HFF-Myc (cell line): ENCODE results near the gene SIRT1.
"Not testable (repeated sequence)": the region's sequence is repeated elsewhere in the genome, so short reads cannot be mapped to it uniquely, and the experiment has no call there.

ENCODE experiments used
- DNase-seq: peaks from one replicate; pipeline ENCODE4 v3.0.0-alpha.2; 2011; ENCODE audit warnings: low read depth; ENCODE audit errors: extremely low read depth
- H3K4me3 ChIP-seq: replicated peaks from 2 replicates; pipeline ENCODE4 v1.5.1; 2011; ENCODE audit warnings: low read depth, mild to moderate bottlenecking, control low read depth, low read length
- TF ChIP-seq, protein P1 (sequence below): IDR thresholded peaks from 2 replicates; pipeline ENCODE4 v1.5.1; 2012; ENCODE audit warnings: mild to moderate bottlenecking, low read depth, low read length, control low read depth; ENCODE audit errors: missing control alignments

SIRT1 gene

DNA sequence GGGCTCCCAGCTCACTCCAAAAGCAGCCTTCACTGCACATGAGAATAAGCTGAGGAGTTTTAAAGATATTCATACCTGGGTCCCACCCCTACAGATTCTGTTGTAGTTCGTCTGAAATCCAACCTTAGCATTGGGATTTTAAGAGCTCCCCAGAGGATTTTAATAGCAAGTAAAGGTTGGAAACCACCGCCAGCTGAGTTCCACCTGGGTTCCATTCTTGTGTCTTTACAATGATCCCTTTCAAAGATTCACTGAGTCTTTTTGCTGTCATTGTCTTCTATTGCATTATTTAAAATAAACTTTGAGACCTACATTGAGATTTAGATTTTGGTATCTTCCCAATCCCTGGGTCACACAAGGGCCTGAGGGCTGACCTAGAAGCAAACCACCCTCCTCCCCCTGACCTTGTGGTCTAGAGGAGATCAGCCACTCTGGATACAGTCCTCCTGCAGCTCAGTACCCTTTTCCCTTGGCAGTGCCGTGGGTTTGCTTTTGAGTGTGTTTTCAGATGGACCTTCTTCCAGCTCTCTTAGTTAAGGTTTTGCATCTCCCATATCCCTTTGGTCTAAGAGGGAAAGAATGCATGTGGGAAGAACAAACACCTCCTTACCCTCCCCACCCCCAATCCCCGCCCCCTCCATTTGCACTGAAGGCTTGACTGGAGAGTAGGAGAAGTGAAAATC lies 22.6 kb upstream of the SIRT1 start:
- DNase-seq, result no peak
- TF ChIP-seq, protein P1, sequence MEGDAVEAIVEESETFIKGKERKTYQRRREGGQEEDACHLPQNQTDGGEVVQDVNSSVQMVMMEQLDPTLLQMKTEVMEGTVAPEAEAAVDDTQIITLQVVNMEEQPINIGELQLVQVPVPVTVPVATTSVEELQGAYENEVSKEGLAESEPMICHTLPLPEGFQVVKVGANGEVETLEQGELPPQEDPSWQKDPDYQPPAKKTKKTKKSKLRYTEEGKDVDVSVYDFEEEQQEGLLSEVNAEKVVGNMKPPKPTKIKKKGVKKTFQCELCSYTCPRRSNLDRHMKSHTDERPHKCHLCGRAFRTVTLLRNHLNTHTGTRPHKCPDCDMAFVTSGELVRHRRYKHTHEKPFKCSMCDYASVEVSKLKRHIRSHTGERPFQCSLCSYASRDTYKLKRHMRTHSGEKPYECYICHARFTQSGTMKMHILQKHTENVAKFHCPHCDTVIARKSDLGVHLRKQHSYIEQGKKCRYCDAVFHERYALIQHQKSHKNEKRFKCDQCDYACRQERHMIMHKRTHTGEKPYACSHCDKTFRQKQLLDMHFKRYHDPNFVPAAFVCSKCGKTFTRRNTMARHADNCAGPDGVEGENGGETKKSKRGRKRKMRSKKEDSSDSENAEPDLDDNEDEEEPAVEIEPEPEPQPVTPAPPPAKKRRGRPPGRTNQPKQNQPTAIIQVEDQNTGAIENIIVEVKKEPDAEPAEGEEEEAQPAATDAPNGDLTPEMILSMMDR, result no peak
- no peak overlapping the region for H3K4me3 ChIP-seq

DNA sequence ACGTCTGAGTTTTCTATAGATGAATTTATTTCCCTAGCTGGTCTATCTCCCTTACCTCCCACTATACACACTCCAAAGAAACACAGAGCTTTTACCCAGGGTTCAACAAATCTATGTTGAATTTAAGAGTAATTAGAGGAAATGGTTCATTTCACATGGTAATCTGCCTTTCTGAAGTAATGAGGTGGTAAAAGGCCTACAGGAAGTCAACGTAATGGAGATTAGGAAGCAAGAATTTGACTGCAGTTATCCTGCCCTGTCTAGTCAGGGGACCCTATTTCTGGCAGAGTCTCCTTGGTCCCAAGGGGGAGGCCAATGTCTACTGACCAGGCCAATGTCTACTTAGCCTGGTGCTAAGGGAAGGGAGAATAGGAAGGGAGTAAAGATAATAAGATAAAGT lies 21.4 kb upstream of the SIRT1 start:
- no peak overlapping the region for H3K4me3 ChIP-seq
- DNase-seq, result no peak
- TF ChIP-seq, protein P1, result no peak

DNA sequence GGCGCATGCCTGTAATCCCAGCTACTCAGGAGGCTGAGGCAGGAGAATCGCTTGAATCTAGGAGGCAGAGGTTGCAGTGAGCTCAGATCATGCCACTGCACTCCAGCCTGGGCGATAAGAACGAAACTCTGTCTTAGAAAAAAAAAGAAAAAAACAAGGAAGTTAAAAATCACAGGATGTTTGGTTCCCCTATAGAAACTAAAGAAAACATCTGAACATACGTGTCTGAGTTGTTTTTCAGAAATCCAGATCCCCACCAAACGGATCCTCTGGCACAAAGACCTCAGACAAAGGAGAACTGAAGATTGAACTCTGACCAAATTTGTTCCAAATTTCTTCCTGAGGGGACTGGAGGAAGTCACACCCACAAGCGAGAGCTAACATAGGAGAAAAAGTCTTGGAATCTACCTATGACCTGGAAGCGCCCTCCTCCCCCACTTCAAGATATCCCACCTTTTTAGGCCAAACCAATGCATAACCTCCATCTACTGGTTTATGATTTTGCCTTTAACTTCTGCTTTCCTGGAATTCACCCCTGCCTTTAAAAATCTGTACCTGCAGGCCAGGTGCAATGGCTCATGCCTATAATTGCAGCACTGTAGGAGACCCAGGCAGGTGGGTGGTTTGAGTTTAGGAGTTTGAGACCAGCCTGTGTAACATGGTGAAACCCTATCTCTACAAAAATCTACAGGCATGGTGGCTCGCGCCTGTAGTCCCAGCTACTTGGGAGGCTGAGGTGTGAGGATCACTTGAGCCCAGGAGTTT lies 19.7 kb upstream of the SIRT1 start:
- TF ChIP-seq, protein P1, result no peak
- no peak for DNase-seq
- H3K4me3 ChIP-seq, result no peak overlapping the region

DNA sequence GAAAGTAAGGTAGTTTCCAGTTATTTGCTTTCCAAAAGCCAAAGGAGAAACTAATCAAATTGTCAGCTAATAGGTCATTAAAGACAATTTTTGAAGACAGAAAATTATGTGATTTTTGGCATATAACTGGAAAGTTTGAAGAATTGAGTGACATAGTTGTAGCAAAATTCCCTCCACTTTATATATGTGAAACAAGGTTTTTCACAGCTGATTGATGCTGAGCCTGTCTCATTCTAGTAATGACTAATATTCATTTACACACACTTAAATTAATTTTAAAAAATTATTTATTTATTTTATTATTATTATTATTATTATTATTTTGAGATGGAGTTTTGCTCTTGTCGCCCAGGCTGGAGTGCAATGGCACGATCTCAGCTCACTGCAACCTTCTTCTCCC lies 16.3 kb upstream of the SIRT1 start:
- DNase-seq, result no peak
- TF ChIP-seq, protein P1, result no peak
- H3K4me3 ChIP-seq, result no peak overlapping the region

DNA sequence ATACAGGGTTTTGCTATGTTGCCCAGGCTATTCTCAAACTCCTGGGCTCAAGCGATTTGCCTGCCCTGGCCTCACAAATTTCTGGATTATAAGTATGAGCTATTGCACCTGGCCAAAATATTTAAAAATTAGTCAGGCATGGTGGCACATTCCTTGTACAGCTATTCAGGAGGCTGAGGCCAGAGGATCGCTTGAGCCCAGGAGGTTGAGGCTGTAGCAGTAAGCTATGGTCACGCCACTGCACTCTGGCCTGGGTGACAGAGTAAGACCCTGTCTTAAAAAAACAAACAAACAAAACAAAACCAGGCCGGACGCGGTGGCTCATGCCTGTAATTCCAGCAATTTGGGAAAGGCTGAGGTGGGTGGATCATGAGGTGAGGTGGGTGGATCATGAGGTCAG lies 14.5 kb upstream of the SIRT1 start:
- TF ChIP-seq, protein P1, result no peak
- H3K4me3 ChIP-seq, result no peak overlapping the region
- no peak for DNase-seq

DNA sequence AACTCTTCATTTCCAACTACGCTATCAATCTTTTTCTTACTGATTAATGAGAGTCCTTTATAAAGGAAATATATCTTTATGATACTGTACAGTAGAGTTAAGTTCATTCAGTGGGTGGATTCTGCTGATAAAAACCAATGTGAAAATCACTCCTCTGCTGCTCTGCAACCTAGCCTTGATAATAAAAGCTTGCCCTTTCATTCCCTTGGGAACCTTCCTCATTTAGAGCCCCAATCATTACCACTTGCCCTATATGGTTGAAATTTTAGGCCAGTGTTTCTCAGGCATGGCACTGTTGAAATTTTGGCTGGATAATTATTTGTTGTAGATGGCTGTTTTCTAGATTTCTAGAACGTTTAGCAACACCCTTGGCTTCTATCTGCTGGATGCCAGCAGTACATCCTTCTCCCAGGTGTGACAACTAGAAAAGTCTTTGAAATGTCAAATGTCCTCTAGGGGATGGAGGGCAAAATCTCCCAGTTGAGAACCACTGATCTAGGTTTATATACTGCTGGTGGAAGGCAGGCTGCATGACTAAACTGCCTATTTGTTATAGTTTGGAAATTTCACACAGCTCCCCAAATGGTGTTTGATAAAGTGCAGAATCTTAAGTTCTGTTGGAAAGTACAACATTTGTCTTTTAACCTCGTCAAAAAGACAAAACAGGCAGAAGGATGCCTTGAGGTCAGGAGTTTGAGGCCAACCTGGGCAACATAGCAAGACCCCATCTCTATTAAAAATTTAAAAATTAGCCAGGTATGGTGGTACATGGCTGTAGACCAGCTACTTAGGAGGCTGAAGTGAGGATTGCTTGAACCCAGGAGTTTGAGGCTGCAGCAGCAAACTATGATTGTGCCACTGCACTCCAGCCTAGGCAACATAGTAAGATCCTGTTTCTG lies 8.9 kb upstream of the SIRT1 start:
- no peak overlapping the region for H3K4me3 ChIP-seq
- TF ChIP-seq, protein P1, result no peak
- no peak for DNase-seq

DNA sequence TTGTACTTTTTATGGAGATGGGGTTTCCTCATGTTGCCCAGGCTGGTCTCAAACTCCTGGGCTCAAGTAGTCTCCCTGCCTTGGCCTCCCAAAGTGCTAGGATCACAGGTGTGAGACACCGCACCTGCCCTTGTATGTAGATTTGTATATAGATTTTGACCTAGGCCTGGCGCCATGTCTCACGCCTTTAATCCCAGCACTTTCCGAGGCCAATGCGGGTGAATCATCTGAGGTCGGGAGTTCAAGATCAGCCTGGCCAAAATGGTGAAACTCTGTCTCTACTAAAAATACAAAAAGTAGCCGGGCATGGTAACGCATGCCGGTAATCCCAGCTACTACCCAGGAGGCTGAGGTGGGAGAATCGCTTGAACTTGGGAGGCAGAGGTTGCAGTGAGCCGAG lies 7.0 kb upstream of the SIRT1 start:
- H3K4me3 ChIP-seq, DNase-seq: not testable (repeated sequence)
